GM12873 (cell line): ENCODE measurements around the gene FSTL4.
A peak's percentile ranks its signal among the peaks of the same experiment; 100 is the strongest.

Experiments used
- CTCF ChIP-seq: IDR thresholded peaks from 2 replicates; pipeline ENCODE4 v1.5.1; 2012; ENCODE audit warnings: low read depth, mild to moderate bottlenecking, moderate library complexity, low read length, control low read depth; ENCODE audit not compliant: insufficient read depth; ENCODE audit errors: missing control alignments

Gene FSTL4

GRCh38 chr5:133227082-133227481 lies 385.3 kb downstream of the FSTL4 start:
- peak; percentile 10 for TF ChIP-seq CTCF

DNA sequence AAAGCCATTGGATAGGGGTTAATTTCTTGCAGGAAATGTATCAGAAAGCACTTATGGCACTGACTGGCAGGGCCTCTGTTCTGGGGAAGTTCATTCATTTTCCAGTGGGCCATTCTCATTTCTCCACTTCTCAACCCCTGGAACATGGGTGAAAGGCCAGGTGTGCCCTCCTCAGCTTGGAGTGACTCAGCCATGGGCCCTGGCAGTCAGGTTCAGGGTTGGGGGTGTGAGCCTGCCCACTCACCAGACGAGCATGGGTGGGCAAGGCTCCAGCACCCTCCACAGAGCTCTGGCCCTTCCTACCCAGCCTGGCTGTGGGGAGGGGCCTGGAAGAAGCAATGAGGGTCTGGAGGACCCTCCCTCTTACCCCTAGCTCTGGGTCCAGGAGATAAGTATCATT lies 386.2 kb downstream of the FSTL4 start:
- no peak for TF ChIP-seq CTCF

- no peak for TF ChIP-seq CTCF
Observed at GRCh38 chr5:133225671-133226152, 386.6 kb downstream of the FSTL4 start.

- TF ChIP-seq CTCF: no peak
Observed at GRCh38 chr5:133222979-133223378, 389.4 kb downstream of the FSTL4 start.

- TF ChIP-seq CTCF: no peak
Observed at GRCh38 chr5:133222521-133222920, 389.8 kb downstream of the FSTL4 start.

GRCh38 chr5:133222040-133222439 lies 390.3 kb downstream of the FSTL4 start:
- no peak for TF ChIP-seq CTCF

- no peak for TF ChIP-seq CTCF
Observed at GRCh38 chr5:133220851-133221674, 391.3 kb downstream of the FSTL4 start.
